SK-N-MC (cell line): ENCODE results near the gene PNCK.
"Not testable (repeated sequence)": the region's sequence is repeated elsewhere in the genome, so short reads cannot be mapped to it uniquely, and the experiment has no call there.

Experiments
- DNase-seq: peaks from one replicate; pipeline ENCODE4 v3.0.0-alpha.2; 2011; ENCODE audit warnings: low read depth, low spot score
- H3K27ac ChIP-seq: fragments of 200-600 bp; sonication (generic); 2 replicates; pipeline ENCODE4 v1.5.1; 2016; ENCODE audit warnings: mixed run types
- H3K36me3 ChIP-seq: fragments of 200-600 bp; sonication (generic); 2 replicates; pipeline ENCODE4 v1.6.1; 2017; ENCODE audit warnings: antibody characterized with exemption, low read length, mixed read lengths; ENCODE audit not compliant: insufficient read depth
- H3K4me3 ChIP-seq: fragments of 200-600 bp; sonication (generic); 2 replicates; pipeline ENCODE4 v1.5.1; 2016
- H3K9ac ChIP-seq: fragments of 200-600 bp; sonication (generic); 2 replicates; pipeline ENCODE4 v1.8.0; 2017; ENCODE audit warnings: mixed run types, mixed read lengths; ENCODE audit not compliant: insufficient read length
- H3K9me3 ChIP-seq: fragments of 200-600 bp; sonication (generic); 2 replicates; pipeline ENCODE4 v1.6.1; 2017; ENCODE audit warnings: low read depth, mild to moderate bottlenecking, antibody characterized with exemption, low read length, moderate library complexity, mixed read lengths
- EZH2 ChIP-seq: fragments of 200-600 bp; sonication (generic); IDR thresholded peaks from one replicate; pipeline ENCODE4 v1.6.1; 2017; ENCODE audit warnings: antibody characterized with exemption
- FOXP2 ChIP-seq: optimal IDR thresholded peaks from 2 replicates; pipeline ENCODE3; 2011; ENCODE audit warnings: mild to moderate bottlenecking, moderate library complexity; ENCODE audit not compliant: insufficient read depth; ENCODE audit errors: extremely low read length, control extremely low read depth
- POLR2AphosphoS5 ChIP-seq: IDR thresholded peaks from 2 replicates; pipeline ENCODE4 v1.6.1; 2012; ENCODE audit warnings: mild to moderate bottlenecking, low read depth, low read length, borderline replicate concordance

The PNCK gene

GRCh38 chrX:153700967-153701366 lies 27.4 kb upstream of the PNCK start:
- Histone ChIP-seq H3K36me3 (no peaks in the 10 kb centered on the region), H3K27ac (no peak overlapping the region), H3K9me3 (no peaks in the 10 kb centered on the region), H3K9ac (no peak overlapping the region), H3K4me3 (no peak overlapping the region)
- TF ChIP-seq POLR2AphosphoS5 (no peak), EZH2 (no peak), FOXP2 (no peak)
- DNase-seq, result no peak

DNA sequence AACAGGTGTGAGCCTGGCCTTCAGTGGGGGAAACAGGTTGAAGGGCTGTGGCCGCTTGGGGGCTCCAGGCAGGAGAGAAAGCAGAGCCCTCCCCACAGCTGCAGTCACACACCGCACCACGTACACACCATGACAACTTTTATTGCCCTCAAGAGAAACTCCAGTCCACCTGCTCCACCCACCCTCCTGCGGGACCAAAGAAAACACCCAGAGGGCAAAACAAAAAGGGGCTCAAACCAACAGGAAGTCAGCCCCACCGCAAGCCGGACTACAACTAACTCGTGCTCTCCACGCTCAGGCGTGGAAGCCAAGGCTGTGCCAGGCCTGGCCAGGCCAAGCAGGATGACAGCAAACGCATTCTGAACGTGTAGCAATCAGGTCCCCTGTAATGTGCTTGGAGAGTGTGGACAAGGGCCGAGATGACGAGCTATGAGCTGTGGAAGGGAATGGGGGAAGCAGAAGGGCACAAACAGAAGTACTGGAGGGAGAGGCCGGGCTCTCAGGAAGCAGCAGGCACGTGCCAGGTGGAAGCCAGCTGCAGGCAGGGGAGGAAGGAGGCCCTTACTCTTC lies 26.8 kb upstream of the PNCK start:
- Histone ChIP-seq H3K36me3 (no peaks in the 10 kb centered on the region), H3K27ac (no peak overlapping the region), H3K9ac (no peak overlapping the region), H3K9me3 (no peaks in the 10 kb centered on the region), H3K4me3 (no peak overlapping the region)
- TF ChIP-seq EZH2, result no peak
- no peak for TF ChIP-seq FOXP2
- no peak for TF ChIP-seq POLR2AphosphoS5
- DNase-seq, result no peak

- H3K27ac ChIP-seq, H3K9me3 ChIP-seq, H3K9ac ChIP-seq, H3K4me3 ChIP-seq, H3K36me3 ChIP-seq, DNase-seq: not testable (repeated sequence)
These were observed 26.3 kb upstream of the PNCK start for GRCh38 chrX:153699784-153700371.

- H3K36me3 ChIP-seq, DNase-seq, H3K27ac ChIP-seq, H3K4me3 ChIP-seq, H3K9me3 ChIP-seq, H3K9ac ChIP-seq: not testable (repeated sequence)
These were observed 25.7 kb upstream of the PNCK start for GRCh38 chrX:153699210-153699783.

- TF ChIP-seq FOXP2 (no peak), POLR2AphosphoS5 (no peak), EZH2 (no peak)
- DNase-seq, result no peak
- Histone ChIP-seq H3K27ac (no peak overlapping the region), H3K9ac (no peak overlapping the region), H3K9me3 (no peaks in the 10 kb centered on the region), H3K36me3 (peaks cover 3% of the 10 kb centered on the region; the same call in 1 of the 2 replicates), H3K4me3 (no peak overlapping the region)
These were observed 24.6 kb upstream of the PNCK start for GRCh38 chrX:153697924-153698865.

DNA sequence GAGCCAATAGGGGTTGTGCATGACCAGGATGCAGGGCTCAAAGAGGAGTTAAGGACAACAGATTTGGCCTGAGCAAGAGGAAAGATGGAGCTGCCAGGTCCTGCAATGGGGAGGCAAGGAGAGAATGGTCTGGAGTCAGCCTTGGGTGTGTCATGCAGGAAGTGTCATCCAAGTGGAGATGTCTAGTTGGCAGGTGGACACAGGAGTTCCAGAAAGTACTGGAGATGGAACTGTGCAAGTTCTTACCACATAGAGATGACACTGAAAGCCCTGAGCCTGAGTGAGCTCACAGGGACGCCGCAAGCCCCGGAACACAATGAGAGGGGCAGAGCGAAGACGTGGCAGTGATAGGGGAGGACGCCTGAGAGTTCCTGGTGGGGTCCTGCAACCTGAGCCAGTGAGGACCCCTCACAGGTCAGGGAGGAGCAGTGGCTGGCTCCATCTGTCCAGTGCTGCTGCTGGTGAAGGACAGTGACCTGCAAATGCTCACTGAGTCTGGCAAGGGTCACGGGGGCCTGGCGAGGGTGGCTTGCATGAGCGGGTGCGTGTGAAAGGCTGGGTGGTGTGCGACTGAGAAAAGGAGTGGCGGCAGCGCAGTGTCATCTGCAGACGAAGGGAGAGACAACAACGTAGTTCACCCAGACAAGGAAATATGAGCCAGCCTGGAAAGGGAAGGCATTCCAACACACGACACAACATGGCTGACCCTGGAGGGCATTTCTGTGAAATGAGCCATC lies 23.5 kb upstream of the PNCK start:
- DNase-seq, result not testable (repeated sequence)

DNA sequence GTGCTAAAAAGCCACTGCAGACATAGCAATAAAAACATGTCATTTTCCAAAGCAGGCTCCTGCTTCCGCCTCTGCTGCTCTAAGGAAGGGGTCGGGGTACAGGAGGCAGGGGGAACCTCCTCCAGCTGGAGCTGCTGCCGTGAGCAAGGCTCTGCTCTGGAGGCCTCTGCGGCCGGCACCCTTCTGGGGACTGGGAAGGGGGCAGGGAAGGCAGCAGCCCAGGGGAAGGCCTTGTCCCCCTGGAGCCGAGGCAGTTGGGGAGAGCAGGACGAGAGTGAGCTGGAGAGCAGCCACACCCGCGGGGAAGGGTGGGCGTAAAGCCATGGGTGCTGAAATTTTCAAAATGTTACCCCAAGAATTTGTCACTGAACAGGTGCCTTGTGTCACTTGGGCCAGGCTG lies 22.9 kb upstream of the PNCK start:
- H3K9ac ChIP-seq, result not testable (repeated sequence)

More for the DNA sequence above, 23.5 kb upstream of the PNCK start:
- H3K9ac ChIP-seq, H3K27ac ChIP-seq, H3K4me3 ChIP-seq, H3K9me3 ChIP-seq, H3K36me3 ChIP-seq: not testable (repeated sequence)

DNA sequence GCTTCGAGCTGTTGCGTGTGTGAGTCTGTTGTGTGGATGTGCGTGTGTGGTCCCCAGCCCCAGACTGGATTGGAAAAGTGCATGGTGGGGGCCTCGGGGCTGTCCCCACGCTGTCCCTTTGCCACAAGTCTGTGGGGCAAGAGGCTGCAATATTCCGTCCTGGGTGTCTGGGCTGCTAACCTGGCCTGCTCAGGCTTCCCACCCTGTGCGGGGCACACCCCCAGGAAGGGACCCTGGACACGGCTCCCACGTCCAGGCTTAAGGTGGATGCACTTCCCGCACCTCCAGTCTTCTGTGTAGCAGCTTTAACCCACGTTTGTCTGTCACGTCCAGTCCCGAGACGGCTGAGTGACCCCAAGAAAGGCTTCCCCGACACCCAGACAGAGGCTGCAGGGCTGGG lies 22.5 kb upstream of the PNCK start:
- H3K9ac ChIP-seq, result no peak overlapping the region
- peaks cover 3% of the 10 kb centered on the region; the same call in 1 of the 2 replicates for H3K36me3 ChIP-seq
- no peak for DNase-seq
- H3K27ac ChIP-seq, result no peak overlapping the region
- no peaks in the 10 kb centered on the region for H3K9me3 ChIP-seq
- TF ChIP-seq EZH2 (no peak), POLR2AphosphoS5 (no peak), FOXP2 (no peak)
- no peak overlapping the region for H3K4me3 ChIP-seq

More for the DNA sequence above, 22.9 kb upstream of the PNCK start:
- not testable (repeated sequence) for H3K4me3 ChIP-seq, DNase-seq, H3K36me3 ChIP-seq, H3K9me3 ChIP-seq, H3K27ac ChIP-seq
